ENCODE data around the gene ZNF500.

DNA sequence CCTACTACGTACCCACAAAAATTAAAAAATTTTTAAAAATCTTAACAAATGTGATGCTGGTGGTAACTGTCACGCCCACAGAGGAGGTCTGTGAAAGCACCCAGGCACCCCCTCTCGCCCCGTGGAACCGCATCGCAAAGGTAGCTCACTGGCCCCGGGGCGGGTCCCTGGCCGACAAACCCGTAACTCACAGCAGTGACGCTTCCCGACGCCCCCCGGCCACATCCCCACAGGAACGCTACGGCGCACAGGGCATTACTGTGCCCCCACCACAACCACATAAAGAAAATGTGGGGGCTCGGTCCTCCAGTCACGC lies 33.3 kb downstream of the ZNF500 start:
- TF ChIP-seq, protein P1, sequence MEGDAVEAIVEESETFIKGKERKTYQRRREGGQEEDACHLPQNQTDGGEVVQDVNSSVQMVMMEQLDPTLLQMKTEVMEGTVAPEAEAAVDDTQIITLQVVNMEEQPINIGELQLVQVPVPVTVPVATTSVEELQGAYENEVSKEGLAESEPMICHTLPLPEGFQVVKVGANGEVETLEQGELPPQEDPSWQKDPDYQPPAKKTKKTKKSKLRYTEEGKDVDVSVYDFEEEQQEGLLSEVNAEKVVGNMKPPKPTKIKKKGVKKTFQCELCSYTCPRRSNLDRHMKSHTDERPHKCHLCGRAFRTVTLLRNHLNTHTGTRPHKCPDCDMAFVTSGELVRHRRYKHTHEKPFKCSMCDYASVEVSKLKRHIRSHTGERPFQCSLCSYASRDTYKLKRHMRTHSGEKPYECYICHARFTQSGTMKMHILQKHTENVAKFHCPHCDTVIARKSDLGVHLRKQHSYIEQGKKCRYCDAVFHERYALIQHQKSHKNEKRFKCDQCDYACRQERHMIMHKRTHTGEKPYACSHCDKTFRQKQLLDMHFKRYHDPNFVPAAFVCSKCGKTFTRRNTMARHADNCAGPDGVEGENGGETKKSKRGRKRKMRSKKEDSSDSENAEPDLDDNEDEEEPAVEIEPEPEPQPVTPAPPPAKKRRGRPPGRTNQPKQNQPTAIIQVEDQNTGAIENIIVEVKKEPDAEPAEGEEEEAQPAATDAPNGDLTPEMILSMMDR (IDR thresholded peaks at IDR 0.05; ENCODE audit: insufficient read depth, low read length, poor library complexity, severe bottlenecking), result no peak
- TF ChIP-seq EZH2phosphoT487 (conservative IDR thresholded peaks at IDR 0.05; ENCODE audit: low read length), result no peak

Measured in SU-DHL-6 (cell line).